ENCODE data around the gene NRCAM.
A peak's percentile ranks its signal among the peaks of the same experiment; 100 is the strongest.

The NRCAM gene

DNA sequence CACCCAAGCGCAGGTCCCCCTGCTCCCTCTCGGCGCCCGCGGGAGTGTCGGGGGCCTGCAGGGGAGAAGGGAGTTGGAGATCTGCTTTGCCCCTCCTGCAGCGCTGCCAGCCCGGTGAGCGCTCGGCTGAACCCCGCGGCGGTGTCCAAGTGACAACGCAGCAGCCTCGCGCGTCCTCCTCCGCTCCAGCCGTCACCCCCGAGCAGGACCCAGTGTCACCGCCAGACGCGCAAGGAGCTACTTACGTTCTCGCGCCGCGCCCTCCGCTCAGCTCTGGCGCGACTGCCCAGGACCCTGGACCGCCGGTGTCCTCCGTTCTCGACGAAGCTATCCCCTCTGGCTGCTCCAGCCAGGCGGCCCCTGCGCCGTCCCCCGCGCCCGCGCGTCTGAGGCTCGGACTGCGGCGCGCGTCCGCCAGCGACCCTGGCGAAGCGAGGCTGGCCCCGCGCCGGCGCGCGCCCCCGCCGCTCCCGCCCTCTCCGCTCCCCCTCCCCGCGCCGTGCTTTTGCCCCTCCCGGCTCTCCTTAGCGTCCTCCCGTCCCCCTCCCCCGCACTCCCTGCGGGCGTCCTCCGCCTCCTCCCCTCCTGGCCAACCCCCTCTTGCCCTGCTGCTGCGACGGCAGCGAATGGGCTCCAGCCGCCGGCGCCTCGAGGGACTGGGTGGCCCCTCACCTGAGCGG is at the start of gene NRCAM (continued):
- TF ChIP-seq BCL11A (tag by site-specific recombination; IDR thresholded peaks at IDR 0.05; ENCODE audit: low read depth), result no peak
- TF ChIP-seq REPIN1 (tag by site-specific recombination; IDR thresholded peaks at IDR 0.05; ENCODE audit: low read depth), result peak; percentile 44; the same call in 1 of the 2 replicates
- TF ChIP-seq ZNF362 (tag by site-specific recombination; IDR thresholded peaks at IDR 0.05), result no peak
- TF ChIP-seq ZNF544 (tag by site-specific recombination; IDR thresholded peaks at IDR 0.05), result no peak
- TF ChIP-seq GLIS2 (tag by site-specific recombination; IDR thresholded peaks at IDR 0.05), result peak; percentile 80
- TF ChIP-seq ELK4 (IDR thresholded peaks at IDR 0.05; ENCODE audit: borderline replicate concordance, low read depth, low read length), result no peak
- peak; percentile 81 for TF ChIP-seq ZFP37 (tag by site-specific recombination; IDR thresholded peaks at IDR 0.05)
- no peak for TF ChIP-seq ZNF521 (tag by site-specific recombination; IDR thresholded peaks at IDR 0.05)
- no peak for TF ChIP-seq ZNF433 (tag by site-specific recombination; IDR thresholded peaks at IDR 0.05; ENCODE audit: low read depth)
- no peak for TF ChIP-seq ZNF560 (tag by site-specific recombination; IDR thresholded peaks at IDR 0.05; ENCODE audit: borderline replicate concordance)
- TF ChIP-seq ZNF768 (tag by site-specific recombination; IDR thresholded peaks at IDR 0.05), result no peak
- no peak for TF ChIP-seq ZNF239 (tag by site-specific recombination; IDR thresholded peaks at IDR 0.05)
- TF ChIP-seq, protein P1, sequence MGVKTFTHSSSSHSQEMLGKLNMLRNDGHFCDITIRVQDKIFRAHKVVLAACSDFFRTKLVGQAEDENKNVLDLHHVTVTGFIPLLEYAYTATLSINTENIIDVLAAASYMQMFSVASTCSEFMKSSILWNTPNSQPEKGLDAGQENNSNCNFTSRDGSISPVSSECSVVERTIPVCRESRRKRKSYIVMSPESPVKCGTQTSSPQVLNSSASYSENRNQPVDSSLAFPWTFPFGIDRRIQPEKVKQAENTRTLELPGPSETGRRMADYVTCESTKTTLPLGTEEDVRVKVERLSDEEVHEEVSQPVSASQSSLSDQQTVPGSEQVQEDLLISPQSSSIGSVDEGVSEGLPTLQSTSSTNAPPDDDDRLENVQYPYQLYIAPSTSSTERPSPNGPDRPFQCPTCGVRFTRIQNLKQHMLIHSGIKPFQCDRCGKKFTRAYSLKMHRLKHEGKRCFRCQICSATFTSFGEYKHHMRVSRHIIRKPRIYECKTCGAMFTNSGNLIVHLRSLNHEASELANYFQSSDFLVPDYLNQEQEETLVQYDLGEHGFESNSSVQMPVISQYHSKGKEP (tag by site-specific recombination; IDR thresholded peaks at IDR 0.05), result no peak
- TF ChIP-seq ZNF138 (tag by site-specific recombination; IDR thresholded peaks at IDR 0.05; ENCODE audit: borderline replicate concordance), result no peak
- no peak for TF ChIP-seq ZNF658 (tag by site-specific recombination; IDR thresholded peaks at IDR 0.05)
- TF ChIP-seq KLF9 (tag by site-specific recombination; IDR thresholded peaks at IDR 0.05; ENCODE audit: low read depth), result 0 out of 2 replicates have a peak, but pooled peaks have one; percentile 16
- TF ChIP-seq, protein P2, sequence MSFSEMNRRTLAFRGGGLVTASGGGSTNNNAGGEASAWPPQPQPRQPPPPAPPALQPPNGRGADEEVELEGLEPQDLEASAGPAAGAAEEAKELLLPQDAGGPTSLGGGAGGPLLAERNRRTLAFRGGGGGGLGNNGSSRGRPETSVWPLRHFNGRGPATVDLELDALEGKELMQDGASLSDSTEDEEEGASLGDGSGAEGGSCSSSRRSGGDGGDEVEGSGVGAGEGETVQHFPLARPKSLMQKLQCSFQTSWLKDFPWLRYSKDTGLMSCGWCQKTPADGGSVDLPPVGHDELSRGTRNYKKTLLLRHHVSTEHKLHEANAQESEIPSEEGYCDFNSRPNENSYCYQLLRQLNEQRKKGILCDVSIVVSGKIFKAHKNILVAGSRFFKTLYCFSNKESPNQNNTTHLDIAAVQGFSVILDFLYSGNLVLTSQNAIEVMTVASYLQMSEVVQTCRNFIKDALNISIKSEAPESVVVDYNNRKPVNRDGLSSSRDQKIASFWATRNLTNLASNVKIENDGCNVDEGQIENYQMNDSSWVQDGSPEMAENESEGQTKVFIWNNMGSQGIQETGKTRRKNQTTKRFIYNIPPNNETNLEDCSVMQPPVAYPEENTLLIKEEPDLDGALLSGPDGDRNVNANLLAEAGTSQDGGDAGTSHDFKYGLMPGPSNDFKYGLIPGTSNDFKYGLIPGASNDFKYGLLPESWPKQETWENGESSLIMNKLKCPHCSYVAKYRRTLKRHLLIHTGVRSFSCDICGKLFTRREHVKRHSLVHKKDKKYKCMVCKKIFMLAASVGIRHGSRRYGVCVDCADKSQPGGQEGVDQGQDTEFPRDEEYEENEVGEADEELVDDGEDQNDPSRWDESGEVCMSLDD (tag by site-specific recombination; IDR thresholded peaks at IDR 0.05), result peak; percentile 93
- TF ChIP-seq ZNF664 (tag by site-specific recombination; IDR thresholded peaks at IDR 0.05), result no peak
- no peak for TF ChIP-seq ZNF175 (tag by site-specific recombination; IDR thresholded peaks at IDR 0.05)
- TF ChIP-seq ZNF404 (tag by site-specific recombination; IDR thresholded peaks at IDR 0.05), result no peak
- TF ChIP-seq ZNF623 (tag by site-specific recombination; IDR thresholded peaks at IDR 0.05), result no peak
- peak; percentile 92 for TF ChIP-seq ZNF341 (tag by site-specific recombination; IDR thresholded peaks at IDR 0.05; ENCODE audit: low read depth)
- TF ChIP-seq ZNF391 (tag by site-specific recombination; IDR thresholded peaks at IDR 0.05; ENCODE audit: borderline replicate concordance, low read depth), result peak; percentile 21; the same call in 1 of the 2 replicates
- TF ChIP-seq HOXA7 (CRISPR knock-in tag; IDR thresholded peaks at IDR 0.05; ENCODE audit: borderline replicate concordance), result no peak
- TF ChIP-seq KLF17 (tag by site-specific recombination; IDR thresholded peaks at IDR 0.05), result no peak; the same call in 1 of the 2 replicates
- no peak for TF ChIP-seq ZNF350 (tag by site-specific recombination; IDR thresholded peaks at IDR 0.05)
- TF ChIP-seq, protein P3, sequence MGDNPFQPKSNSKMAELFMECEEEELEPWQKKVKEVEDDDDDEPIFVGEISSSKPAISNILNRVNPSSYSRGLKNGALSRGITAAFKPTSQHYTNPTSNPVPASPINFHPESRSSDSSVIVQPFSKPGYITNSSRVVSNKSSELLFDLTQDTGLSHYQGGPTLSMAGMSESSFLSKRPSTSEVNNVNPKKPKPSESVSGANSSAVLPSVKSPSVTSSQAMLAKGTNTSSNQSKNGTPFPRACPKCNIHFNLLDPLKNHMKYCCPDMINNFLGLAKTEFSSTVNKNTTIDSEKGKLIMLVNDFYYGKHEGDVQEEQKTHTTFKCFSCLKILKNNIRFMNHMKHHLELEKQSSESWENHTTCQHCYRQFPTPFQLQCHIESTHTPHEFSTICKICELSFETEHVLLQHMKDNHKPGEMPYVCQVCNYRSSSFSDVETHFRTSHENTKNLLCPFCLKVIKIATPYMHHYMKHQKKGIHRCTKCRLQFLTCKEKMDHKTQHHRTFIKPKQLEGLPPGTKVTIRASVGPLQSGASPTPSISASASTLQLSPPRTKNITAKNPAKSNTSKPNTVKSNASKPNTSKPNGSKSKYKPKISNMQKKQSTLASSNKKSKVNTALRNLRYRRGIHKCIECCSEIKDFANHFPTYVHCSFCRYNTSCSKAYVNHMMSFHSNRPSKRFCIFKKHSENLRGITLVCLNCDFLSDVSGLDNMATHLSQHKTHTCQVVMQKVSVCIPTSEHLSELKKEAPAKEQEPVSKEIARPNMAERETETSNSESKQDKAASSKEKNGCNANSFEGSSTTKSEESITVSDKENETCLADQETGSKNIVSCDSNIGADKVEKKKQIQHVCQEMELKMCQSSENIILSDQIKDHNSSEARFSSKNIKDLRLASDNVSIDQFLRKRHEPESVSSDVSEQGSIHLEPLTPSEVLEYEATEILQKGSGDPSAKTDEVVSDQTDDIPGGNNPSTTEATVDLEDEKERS (tag by site-specific recombination; IDR thresholded peaks at IDR 0.05), result no peak
- no peak; the same call in 1 of the 2 replicates for TF ChIP-seq ZNF660 (tag by site-specific recombination; IDR thresholded peaks at IDR 0.05)
- no peak for TF ChIP-seq ZNF112 (tag by site-specific recombination; IDR thresholded peaks at IDR 0.05)
- TF ChIP-seq ZBTB20 (tag by site-specific recombination; IDR thresholded peaks at IDR 0.05), result peak; percentile 86
